ENCODE data around the gene KMT5B. TPM values are rescaled to one million over a fixed set of nuclear protein-coding genes. Genes with fewer than 3 reads are reported as not detected.

Gene KMT5B
- total and polyA plus RNA-seq, 2 of the 13 experiments (the other 11 are each of a cell fraction or from before 2014, with no cell fraction given), result 17.6 to 23.7 TPM

DNA sequence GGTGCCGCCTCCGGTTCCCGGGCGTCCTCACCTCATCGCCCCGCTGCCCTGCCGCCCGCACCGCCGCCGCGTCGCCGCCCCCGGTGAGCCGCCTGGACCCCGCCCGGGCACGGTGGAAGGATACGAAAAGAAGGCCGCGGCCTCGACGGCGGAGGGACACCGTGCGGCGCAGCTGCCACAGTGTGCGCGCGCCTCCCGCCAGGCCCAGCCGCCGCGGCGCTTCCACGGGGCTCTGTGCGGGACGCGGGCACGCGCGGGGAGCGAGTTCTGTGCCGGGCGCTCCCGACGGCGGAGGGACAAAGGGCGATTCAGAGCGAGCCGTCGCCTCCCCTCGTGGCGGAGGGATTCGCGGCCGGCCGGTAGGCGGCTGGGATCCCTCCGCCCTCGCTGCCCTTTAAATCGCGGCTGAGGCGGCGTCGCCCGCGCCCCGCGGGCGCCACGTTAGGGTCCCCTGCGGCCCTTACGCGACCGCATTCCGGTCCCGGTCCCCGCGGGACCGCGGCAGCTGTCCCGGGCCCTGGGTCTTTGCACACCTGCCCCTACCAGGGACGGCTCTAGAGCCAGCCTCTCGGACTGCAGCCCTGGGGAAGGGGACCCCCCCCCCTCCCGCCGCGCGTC, 568 bp upstream of the KMT5B start (continued):
- TF ChIP-seq AGO2 (optimal IDR thresholded peaks at IDR 0.05; ENCODE audit: low read depth, low read length), result peak; percentile 96
- peak; percentile 75 for TF ChIP-seq ZSCAN31 (CRISPR knock-in tag; IDR thresholded peaks at IDR 0.05; ENCODE audit: low read depth)
- TF ChIP-seq, protein P1, sequence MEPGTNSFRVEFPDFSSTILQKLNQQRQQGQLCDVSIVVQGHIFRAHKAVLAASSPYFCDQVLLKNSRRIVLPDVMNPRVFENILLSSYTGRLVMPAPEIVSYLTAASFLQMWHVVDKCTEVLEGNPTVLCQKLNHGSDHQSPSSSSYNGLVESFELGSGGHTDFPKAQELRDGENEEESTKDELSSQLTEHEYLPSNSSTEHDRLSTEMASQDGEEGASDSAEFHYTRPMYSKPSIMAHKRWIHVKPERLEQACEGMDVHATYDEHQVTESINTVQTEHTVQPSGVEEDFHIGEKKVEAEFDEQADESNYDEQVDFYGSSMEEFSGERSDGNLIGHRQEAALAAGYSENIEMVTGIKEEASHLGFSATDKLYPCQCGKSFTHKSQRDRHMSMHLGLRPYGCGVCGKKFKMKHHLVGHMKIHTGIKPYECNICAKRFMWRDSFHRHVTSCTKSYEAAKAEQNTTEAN (CRISPR knock-in tag; conservative IDR thresholded peaks at IDR 0.05), result no peak
- TF ChIP-seq HOXD1 (CRISPR knock-in tag; IDR thresholded peaks at IDR 0.05), result peak; percentile 35; the same call in 1 of the 2 replicates
- TF ChIP-seq, protein P2, sequence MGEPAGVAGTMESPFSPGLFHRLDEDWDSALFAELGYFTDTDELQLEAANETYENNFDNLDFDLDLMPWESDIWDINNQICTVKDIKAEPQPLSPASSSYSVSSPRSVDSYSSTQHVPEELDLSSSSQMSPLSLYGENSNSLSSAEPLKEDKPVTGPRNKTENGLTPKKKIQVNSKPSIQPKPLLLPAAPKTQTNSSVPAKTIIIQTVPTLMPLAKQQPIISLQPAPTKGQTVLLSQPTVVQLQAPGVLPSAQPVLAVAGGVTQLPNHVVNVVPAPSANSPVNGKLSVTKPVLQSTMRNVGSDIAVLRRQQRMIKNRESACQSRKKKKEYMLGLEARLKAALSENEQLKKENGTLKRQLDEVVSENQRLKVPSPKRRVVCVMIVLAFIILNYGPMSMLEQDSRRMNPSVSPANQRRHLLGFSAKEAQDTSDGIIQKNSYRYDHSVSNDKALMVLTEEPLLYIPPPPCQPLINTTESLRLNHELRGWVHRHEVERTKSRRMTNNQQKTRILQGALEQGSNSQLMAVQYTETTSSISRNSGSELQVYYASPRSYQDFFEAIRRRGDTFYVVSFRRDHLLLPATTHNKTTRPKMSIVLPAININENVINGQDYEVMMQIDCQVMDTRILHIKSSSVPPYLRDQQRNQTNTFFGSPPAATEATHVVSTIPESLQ (CRISPR knock-in tag; conservative IDR thresholded peaks at IDR 0.05), result 0 out of 2 replicates have a peak, but pooled peaks have one; percentile 67
- peak; percentile 38; the same call in 1 of the 2 replicates for TF ChIP-seq RXRA (CRISPR knock-in tag; IDR thresholded peaks at IDR 0.05)
- 0 out of 2 replicates have a peak, but pooled peaks have one; percentile 30 for TF ChIP-seq ZNF331 (CRISPR knock-in tag; IDR thresholded peaks at IDR 0.05)
- no peak for TF ChIP-seq ZNF607 (CRISPR knock-in tag; IDR thresholded peaks at IDR 0.05; ENCODE audit: borderline replicate concordance)
- TF ChIP-seq ZNF235 (CRISPR knock-in tag; IDR thresholded peaks at IDR 0.05; ENCODE audit: borderline replicate concordance), result peak; percentile 25; the same call in 1 of the 2 replicates
- TF ChIP-seq ZFX (CRISPR knock-in tag; IDR thresholded peaks at IDR 0.05; ENCODE audit: low read depth), result peak; percentile 87
- TF ChIP-seq ZNF264 (CRISPR knock-in tag; IDR thresholded peaks at IDR 0.05), result no peak
- TF ChIP-seq, protein P3, sequence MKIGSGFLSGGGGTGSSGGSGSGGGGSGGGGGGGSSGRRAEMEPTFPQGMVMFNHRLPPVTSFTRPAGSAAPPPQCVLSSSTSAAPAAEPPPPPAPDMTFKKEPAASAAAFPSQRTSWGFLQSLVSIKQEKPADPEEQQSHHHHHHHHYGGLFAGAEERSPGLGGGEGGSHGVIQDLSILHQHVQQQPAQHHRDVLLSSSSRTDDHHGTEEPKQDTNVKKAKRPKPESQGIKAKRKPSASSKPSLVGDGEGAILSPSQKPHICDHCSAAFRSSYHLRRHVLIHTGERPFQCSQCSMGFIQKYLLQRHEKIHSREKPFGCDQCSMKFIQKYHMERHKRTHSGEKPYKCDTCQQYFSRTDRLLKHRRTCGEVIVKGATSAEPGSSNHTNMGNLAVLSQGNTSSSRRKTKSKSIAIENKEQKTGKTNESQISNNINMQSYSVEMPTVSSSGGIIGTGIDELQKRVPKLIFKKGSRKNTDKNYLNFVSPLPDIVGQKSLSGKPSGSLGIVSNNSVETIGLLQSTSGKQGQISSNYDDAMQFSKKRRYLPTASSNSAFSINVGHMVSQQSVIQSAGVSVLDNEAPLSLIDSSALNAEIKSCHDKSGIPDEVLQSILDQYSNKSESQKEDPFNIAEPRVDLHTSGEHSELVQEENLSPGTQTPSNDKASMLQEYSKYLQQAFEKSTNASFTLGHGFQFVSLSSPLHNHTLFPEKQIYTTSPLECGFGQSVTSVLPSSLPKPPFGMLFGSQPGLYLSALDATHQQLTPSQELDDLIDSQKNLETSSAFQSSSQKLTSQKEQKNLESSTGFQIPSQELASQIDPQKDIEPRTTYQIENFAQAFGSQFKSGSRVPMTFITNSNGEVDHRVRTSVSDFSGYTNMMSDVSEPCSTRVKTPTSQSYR (CRISPR knock-in tag; IDR thresholded peaks at IDR 0.05; ENCODE audit: borderline replicate concordance), result peak; percentile 77
- TF ChIP-seq, protein P4, sequence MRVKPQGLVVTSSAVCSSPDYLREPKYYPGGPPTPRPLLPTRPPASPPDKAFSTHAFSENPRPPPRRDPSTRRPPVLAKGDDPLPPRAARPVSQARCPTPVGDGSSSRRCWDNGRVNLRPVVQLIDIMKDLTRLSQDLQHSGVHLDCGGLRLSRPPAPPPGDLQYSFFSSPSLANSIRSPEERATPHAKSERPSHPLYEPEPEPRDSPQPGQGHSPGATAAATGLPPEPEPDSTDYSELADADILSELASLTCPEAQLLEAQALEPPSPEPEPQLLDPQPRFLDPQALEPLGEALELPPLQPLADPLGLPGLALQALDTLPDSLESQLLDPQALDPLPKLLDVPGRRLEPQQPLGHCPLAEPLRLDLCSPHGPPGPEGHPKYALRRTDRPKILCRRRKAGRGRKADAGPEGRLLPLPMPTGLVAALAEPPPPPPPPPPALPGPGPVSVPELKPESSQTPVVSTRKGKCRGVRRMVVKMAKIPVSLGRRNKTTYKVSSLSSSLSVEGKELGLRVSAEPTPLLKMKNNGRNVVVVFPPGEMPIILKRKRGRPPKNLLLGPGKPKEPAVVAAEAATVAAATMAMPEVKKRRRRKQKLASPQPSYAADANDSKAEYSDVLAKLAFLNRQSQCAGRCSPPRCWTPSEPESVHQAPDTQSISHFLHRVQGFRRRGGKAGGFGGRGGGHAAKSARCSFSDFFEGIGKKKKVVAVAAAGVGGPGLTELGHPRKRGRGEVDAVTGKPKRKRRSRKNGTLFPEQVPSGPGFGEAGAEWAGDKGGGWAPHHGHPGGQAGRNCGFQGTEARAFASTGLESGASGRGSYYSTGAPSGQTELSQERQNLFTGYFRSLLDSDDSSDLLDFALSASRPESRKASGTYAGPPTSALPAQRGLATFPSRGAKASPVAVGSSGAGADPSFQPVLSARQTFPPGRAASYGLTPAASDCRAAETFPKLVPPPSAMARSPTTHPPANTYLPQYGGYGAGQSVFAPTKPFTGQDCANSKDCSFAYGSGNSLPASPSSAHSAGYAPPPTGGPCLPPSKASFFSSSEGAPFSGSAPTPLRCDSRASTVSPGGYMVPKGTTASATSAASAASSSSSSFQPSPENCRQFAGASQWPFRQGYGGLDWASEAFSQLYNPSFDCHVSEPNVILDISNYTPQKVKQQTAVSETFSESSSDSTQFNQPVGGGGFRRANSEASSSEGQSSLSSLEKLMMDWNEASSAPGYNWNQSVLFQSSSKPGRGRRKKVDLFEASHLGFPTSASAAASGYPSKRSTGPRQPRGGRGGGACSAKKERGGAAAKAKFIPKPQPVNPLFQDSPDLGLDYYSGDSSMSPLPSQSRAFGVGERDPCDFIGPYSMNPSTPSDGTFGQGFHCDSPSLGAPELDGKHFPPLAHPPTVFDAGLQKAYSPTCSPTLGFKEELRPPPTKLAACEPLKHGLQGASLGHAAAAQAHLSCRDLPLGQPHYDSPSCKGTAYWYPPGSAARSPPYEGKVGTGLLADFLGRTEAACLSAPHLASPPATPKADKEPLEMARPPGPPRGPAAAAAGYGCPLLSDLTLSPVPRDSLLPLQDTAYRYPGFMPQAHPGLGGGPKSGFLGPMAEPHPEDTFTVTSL (CRISPR knock-in tag; IDR thresholded peaks at IDR 0.05; ENCODE audit: borderline replicate concordance), result no peak

Data from HepG2 (cell line).